ENCODE measurements around the gene WFDC9.
"Not testable (repeated sequence)": the region's sequence is repeated elsewhere in the genome, so short reads cannot be mapped to it uniquely, and the experiment has no call there.

WFDC9 gene

GRCh38 chr20:45646875-45647274 lies 15.8 kb upstream of the WFDC9 start:
- no peak for TF ChIP-seq CTCF (conservative IDR thresholded peaks at IDR 0.05; ENCODE audit: low read length)
- H3K4me3 ChIP-seq (ENCODE audit: low read length) = no peak overlapping the region
- no peak for DNase-seq (ENCODE audit: low read depth)

GRCh38 chr20:45645869-45646268 lies 14.8 kb upstream of the WFDC9 start:
- not testable (repeated sequence) for DNase-seq (ENCODE audit: low read depth); H3K4me3 ChIP-seq (ENCODE audit: low read length)

GRCh38 chr20:45641076-45641475 lies 10.0 kb upstream of the WFDC9 start:
- H3K4me3 ChIP-seq (ENCODE audit: low read length); DNase-seq (ENCODE audit: low read depth): not testable (repeated sequence)

GRCh38 chr20:45639687-45640086 lies 8.6 kb upstream of the WFDC9 start:
- no peak for DNase-seq (ENCODE audit: low read depth)
- no peak for TF ChIP-seq CTCF (conservative IDR thresholded peaks at IDR 0.05; ENCODE audit: low read length)
- no peak overlapping the region for H3K4me3 ChIP-seq (ENCODE audit: low read length)

GRCh38 chr20:45636513-45636912 lies 5.4 kb upstream of the WFDC9 start:
- DNase-seq (ENCODE audit: low read depth) = no peak
- TF ChIP-seq CTCF (conservative IDR thresholded peaks at IDR 0.05; ENCODE audit: low read length) = no peak
- H3K4me3 ChIP-seq (ENCODE audit: low read length) = no peak overlapping the region

- no peak for TF ChIP-seq CTCF (conservative IDR thresholded peaks at IDR 0.05; ENCODE audit: low read length)
- peak; percentile 3 for DNase-seq (ENCODE audit: low read depth)
- no peak overlapping the region for H3K4me3 ChIP-seq (ENCODE audit: low read length)
Observed at GRCh38 chr20:45630371-45630770, 713 bp downstream of the WFDC9 start.

GRCh38 chr20:45629496-45630100 lies 1.5 kb downstream of the WFDC9 start, which contains the start of gene WFDC10A:
Gene WFDC10A, plus strand, starts transcription at chr20:45629739. Its CDS starts 75 bp downstream, at chr20:45629814.
- peak; percentile 44 for DNase-seq (ENCODE audit: low read depth)
- H3K4me3 ChIP-seq (ENCODE audit: low read length) = no peak within 1 kb of the TSS
- TF ChIP-seq CTCF (conservative IDR thresholded peaks at IDR 0.05; ENCODE audit: low read length) = peak; percentile 80

- H3K4me3 ChIP-seq (ENCODE audit: low read length) = no peak overlapping the region
- no peak for DNase-seq (ENCODE audit: low read depth)
- TF ChIP-seq CTCF (conservative IDR thresholded peaks at IDR 0.05; ENCODE audit: low read length) = no peak
Observed at GRCh38 chr20:45626540-45626939, 4.5 kb downstream of the WFDC9 start.
